Endothelial cell of umbilical vein (primary cell): Measurements from ENCODE around the gene ACTL7B.

Experiments used
- CTCF ChIP-seq, 2 donors: IDR thresholded peaks; 1 replicate in 1 of 2; 2 replicates in 1 of 2; pipeline ENCODE4 v1.5.1; 2011; ENCODE audit warnings: low read length in 2 of 2, mild to moderate bottlenecking in 2 of 2, moderate library complexity in 2 of 2, control low read depth in 1 of 2, inconsistent platforms in 1 of 2, low read depth in 1 of 2; ENCODE audit not compliant: insufficient read depth in 1 of 2; ENCODE audit errors: extremely low read depth in 1 of 2
- EZH2 ChIP-seq: IDR thresholded peaks from 2 replicates; pipeline ENCODE4 v1.6.1; 2012; ENCODE audit warnings: borderline replicate concordance, low read depth, mild to moderate bottlenecking, moderate library complexity, low read length, inconsistent platforms; ENCODE audit not compliant: severe bottlenecking
- GATA2 ChIP-seq: IDR thresholded peaks from 2 replicates; pipeline ENCODE4 v1.7.0; 2011; ENCODE audit warnings: low read depth, mild to moderate bottlenecking, moderate library complexity, mixed read lengths, low read length; ENCODE audit not compliant: insufficient read length, insufficient read depth
- JUN ChIP-seq: IDR thresholded peaks from 2 replicates; pipeline ENCODE4 v1.6.1; 2011; ENCODE audit warnings: borderline replicate concordance, low read depth; ENCODE audit not compliant: insufficient read length, insufficient read depth
- MAX ChIP-seq: IDR thresholded peaks from 2 replicates; pipeline ENCODE4 v1.6.1; 2011; ENCODE audit not compliant: insufficient read depth, insufficient read length
- POLR2A ChIP-seq: IDR thresholded peaks from 2 replicates; pipeline ENCODE4 v1.6.1; 2012; ENCODE audit warnings: low read depth, mild to moderate bottlenecking, control low read depth, low read length
- POLR2AphosphoS5 ChIP-seq: IDR thresholded peaks from 2 replicates; pipeline ENCODE4 v1.6.1; 2012; ENCODE audit warnings: low read depth, mild to moderate bottlenecking, control low read depth, low read length, moderate library complexity; ENCODE audit not compliant: insufficient read depth

- TF ChIP-seq GATA2 (no peak), POLR2AphosphoS5 (no peak), CTCF (IDR thresholded peaks at IDR 0.05; ENCODE audit: extremely low read depth in 1 of 2, insufficient read depth in 1 of 2, low read depth in 1 of 2, low read length in 2 of 2) (no peak), POLR2A (no peak), EZH2 (no peak), MAX (no peak), JUN (no peak)
Measured at GRCh38 chr9:108809269-108809668, 46.5 kb downstream of the ACTL7B start.
